OCI-LY3 (cell line): ENCODE measurements around the gene CHD2.

ENCODE experiments used
- CTCF ChIP-seq: fragments of 200-600, 300-600 bp; sonication (generic); IDR thresholded peaks from 2 replicates; pipeline ENCODE4 v1.5.1; 2014; ENCODE audit warnings: antibody characterized with exemption, low read length, low read depth
- EZH2phosphoT487 ChIP-seq: fragments of 200-600 bp; shearing (Covaris generic); IDR thresholded peaks from 2 replicates; pipeline ENCODE4 v1.6.1; 2018; ENCODE audit warnings: antibody characterized with exemption, mixed run types, low read depth

GRCh38 chr15:92889390-92890107 lies 10.6 kb upstream of the CHD2 start:
- no peak for TF ChIP-seq EZH2phosphoT487
- TF ChIP-seq CTCF, result no peak
